Psoas muscle (tissue), 8 donors: Measurements from ENCODE around the gene ZNF544. TPM values are rescaled to one million over a fixed set of nuclear protein-coding genes. Genes with fewer than 3 reads are reported as not detected.

Source experiments
- ATAC-seq, 4 donors: fragments of 200-7000 bp; cut with Tn5 transposase; one replicate each; pipeline ENCODE4 v1.9.1; 2020; ENCODE audit warnings: moderate library complexity in 3 of 4, mild to moderate bottlenecking in 2 of 4
- DNase-seq, 2 donors: peaks; one replicate each; pipeline ENCODE4 v3.0.0-alpha.2; 2020
- H3K27ac ChIP-seq: fragments of 200-600 bp; one replicate; pipeline ENCODE4 v1.8.0; 2022
- H3K27me3 ChIP-seq, 3 donors: fragments of 200-600 bp in 1 of 3; one replicate each; pipeline versions ENCODE4 v1.6.1 to v1.8.0; 2013 to 2022; ENCODE audit warnings: low read length in 2 of 3, mild to moderate bottlenecking in 2 of 3, moderate library complexity in 1 of 3; ENCODE audit not compliant: insufficient read depth in 3 of 3
- H3K36me3 ChIP-seq, 2 donors: fragments of 200-600 bp in 1 of 2; one replicate each; pipeline versions ENCODE4 v1.6.1 to v1.8.0; 2013 to 2022; ENCODE audit warnings: low read depth in 1 of 2, mild to moderate bottlenecking in 1 of 2, moderate library complexity in 1 of 2; ENCODE audit not compliant: insufficient read depth in 1 of 2
- H3K4me1 ChIP-seq: fragments of 200-600 bp; one replicate; pipeline ENCODE4 v1.8.0; 2022
- H3K4me3 ChIP-seq: fragments of 200-600 bp; one replicate; pipeline ENCODE4 v1.8.0; 2022; ENCODE audit warnings: mild to moderate bottlenecking
- H3K9me3 ChIP-seq: fragments of 200-600 bp; one replicate; pipeline ENCODE4 v1.8.0; 2022
- CTCF ChIP-seq: fragments of 200-600 bp; IDR thresholded peaks from one replicate; pipeline ENCODE4 v1.8.0; 2022; ENCODE audit warnings: antibody characterized with exemption
- WGBS, 3 donors: extraction: QIAGEN DNeasy Blood & Tissue Kit; methylation state at CpG; one replicate each; pipeline versions ENCODE4 v1.1.6 to v1.1.7; 2013; 5-methylcytosine and 5-hydroxymethylcytosine counted together
- intact Hi-C, 2 donors: fragments of 100-400 bp; cut with DNase I; formaldehyde crosslinking; loops; one replicate each; pipeline versions ENCODE4 v1.11.0 to v1.14.2; 2022
- polyA plus RNA-seq, 3 donors: library from polyadenylated mRNA; stranded (reverse); fragments of 200-250 nt; gene quantifications; one replicate each; pipeline ENCODE4 v1.2.3, GENCODE V29; 2013
- total RNA-seq, 4 donors: library from RNA; stranded (reverse); fragmentation: NEBNext Ultra II Directional in 2 of 4; extraction: Animal tissue kit (Norgen Biotek cat#: 25700) in 2 of 4; gene quantifications; one replicate each; pipeline versions ENCODE4 v1.2.1 to v1.2.4, GENCODE V29; 2021 to 2023
- donor health status: healthy with polysubstance abuse.
- donor health status: DM: no; HTN: no; CAD: no; lungs with moderate emphysema.
- donor health status: Bipolar disorder and iron deficiency.
- donor health status: healthy.
- donor health status: DM: yes; HTN: yes; CAD: no.
- donor health status: DM: no; HTN: no; CAD: no.
- donor health status: DM: no; HTN: no; CAD: no.
- donor health status: DM: yes; HTN: yes; CAD: no.

Gene ZNF544
- total and polyA plus RNA-seq, 7 donors: 2.4 to 15.3 (median 5.1) TPM

- intact Hi-C loops: no loop called here
- 94 to 97% (median 97%) methylated on average over 8 of the region's 8 CpGs for WGBS, 3 donors
- no peak for ATAC-seq
- Histone ChIP-seq H3K36me3 (peaks cover 61 to 84% of the 10 kb centered on the region in 2 donors), H3K9me3 (peaks cover 100% of the 10 kb centered on the region), H3K27me3 (peaks cover 0 to 2% (median 0%) of the 10 kb centered on the region in 3 donors), H3K27ac (no peak overlapping the region), H3K4me1 (no peaks in the 10 kb centered on the region), H3K4me3 (no peak overlapping the region)
- DNase-seq: no peak
- no peak for TF ChIP-seq CTCF
Measured at GRCh38 chr19:58209577-58209976, 19.1 kb upstream of the ZNF544 start.

GRCh38 chr19:58212336-58213074 is 16.2 kb upstream of the ZNF544 start:
- Histone ChIP-seq H3K4me3 (no peak overlapping the region), H3K4me1 (no peaks in the 10 kb centered on the region), H3K9me3 (peaks cover 100% of the 10 kb centered on the region), H3K27ac (no peak overlapping the region), H3K36me3 (peaks cover 47 to 62% of the 10 kb centered on the region in 2 donors), H3K27me3 (no peaks in the 10 kb centered on the region)
- DNase-seq (no peak), ATAC-seq (no peak)
- TF ChIP-seq CTCF: no peak
- WGBS, 3 donors: 98% methylated on average over 17 of the region's 17 CpGs
- intact Hi-C loops: no loop called here

- ATAC-seq: no peak
- H3K36me3 ChIP-seq: peaks cover 42 to 57% of the 10 kb centered on the region in 2 donors
- intact Hi-C loops: no loop called here
- H3K27me3 ChIP-seq: no peaks in the 10 kb centered on the region
- DNase-seq: no peak
- H3K4me3 ChIP-seq: no peak overlapping the region
- H3K27ac ChIP-seq: no peak overlapping the region
- no peaks in the 10 kb centered on the region for H3K4me1 ChIP-seq
- peaks cover 100% of the 10 kb centered on the region for H3K9me3 ChIP-seq
- WGBS, 3 donors: 93 to 96% (median 96%) methylated on average over 1 of the region's 1 CpG
- TF ChIP-seq CTCF: no peak
Measured at GRCh38 chr19:58213075-58213369, 15.7 kb upstream of the ZNF544 start.

GRCh38 chr19:58217069-58217481 is 11.6 kb upstream of the ZNF544 start:
- H3K36me3 ChIP-seq: peaks cover 8 to 17% of the 10 kb centered on the region in 2 donors
- intact Hi-C loops: no loop called here
- DNase-seq: no peak
- WGBS, 3 donors: 40 to 48% (median 45%) methylated on average over 34 of the region's 34 CpGs
- no peaks in the 10 kb centered on the region for H3K4me1 ChIP-seq
- no peak overlapping the region for H3K4me3 ChIP-seq
- TF ChIP-seq CTCF: no peak
- no peak overlapping the region for H3K27ac ChIP-seq
- ATAC-seq: no peak
- H3K27me3 ChIP-seq: no peaks in the 10 kb centered on the region
- peaks cover 73% of the 10 kb centered on the region for H3K9me3 ChIP-seq
